ENCODE data around the gene TSPAN18.

DNA sequence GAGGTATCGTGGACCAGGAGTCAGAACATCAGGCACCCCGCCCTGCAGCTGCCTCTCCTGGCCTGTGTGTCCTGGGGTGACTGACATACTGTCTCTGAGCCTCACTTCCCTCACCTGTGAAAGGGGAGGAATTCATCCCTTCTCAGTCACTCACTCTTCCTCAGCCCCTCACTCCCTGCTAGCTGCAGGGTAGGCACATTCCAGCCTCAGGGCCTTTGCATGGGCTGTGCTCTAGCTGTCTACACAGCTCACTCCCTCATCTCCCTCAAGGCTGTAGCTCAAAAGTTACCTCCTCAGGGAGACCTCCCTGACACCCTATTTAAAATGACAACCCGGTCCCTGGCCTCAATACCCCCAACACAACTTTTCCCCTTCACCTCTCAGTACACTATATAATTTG lies 221.4 kb downstream of the TSPAN18 start:
- TF ChIP-seq, protein P1, sequence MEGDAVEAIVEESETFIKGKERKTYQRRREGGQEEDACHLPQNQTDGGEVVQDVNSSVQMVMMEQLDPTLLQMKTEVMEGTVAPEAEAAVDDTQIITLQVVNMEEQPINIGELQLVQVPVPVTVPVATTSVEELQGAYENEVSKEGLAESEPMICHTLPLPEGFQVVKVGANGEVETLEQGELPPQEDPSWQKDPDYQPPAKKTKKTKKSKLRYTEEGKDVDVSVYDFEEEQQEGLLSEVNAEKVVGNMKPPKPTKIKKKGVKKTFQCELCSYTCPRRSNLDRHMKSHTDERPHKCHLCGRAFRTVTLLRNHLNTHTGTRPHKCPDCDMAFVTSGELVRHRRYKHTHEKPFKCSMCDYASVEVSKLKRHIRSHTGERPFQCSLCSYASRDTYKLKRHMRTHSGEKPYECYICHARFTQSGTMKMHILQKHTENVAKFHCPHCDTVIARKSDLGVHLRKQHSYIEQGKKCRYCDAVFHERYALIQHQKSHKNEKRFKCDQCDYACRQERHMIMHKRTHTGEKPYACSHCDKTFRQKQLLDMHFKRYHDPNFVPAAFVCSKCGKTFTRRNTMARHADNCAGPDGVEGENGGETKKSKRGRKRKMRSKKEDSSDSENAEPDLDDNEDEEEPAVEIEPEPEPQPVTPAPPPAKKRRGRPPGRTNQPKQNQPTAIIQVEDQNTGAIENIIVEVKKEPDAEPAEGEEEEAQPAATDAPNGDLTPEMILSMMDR (conservative IDR thresholded peaks at IDR 0.05; ENCODE audit: low read depth in 2 of 2): no peak
- TF ChIP-seq POLR2AphosphoS5 (IDR thresholded peaks at IDR 0.05; ENCODE audit: low read depth): no peak
- no peak for TF ChIP-seq EZH2 (IDR thresholded peaks at IDR 0.05; ENCODE audit: low read depth, unreplicated experiment)
- TF ChIP-seq, protein P2, sequence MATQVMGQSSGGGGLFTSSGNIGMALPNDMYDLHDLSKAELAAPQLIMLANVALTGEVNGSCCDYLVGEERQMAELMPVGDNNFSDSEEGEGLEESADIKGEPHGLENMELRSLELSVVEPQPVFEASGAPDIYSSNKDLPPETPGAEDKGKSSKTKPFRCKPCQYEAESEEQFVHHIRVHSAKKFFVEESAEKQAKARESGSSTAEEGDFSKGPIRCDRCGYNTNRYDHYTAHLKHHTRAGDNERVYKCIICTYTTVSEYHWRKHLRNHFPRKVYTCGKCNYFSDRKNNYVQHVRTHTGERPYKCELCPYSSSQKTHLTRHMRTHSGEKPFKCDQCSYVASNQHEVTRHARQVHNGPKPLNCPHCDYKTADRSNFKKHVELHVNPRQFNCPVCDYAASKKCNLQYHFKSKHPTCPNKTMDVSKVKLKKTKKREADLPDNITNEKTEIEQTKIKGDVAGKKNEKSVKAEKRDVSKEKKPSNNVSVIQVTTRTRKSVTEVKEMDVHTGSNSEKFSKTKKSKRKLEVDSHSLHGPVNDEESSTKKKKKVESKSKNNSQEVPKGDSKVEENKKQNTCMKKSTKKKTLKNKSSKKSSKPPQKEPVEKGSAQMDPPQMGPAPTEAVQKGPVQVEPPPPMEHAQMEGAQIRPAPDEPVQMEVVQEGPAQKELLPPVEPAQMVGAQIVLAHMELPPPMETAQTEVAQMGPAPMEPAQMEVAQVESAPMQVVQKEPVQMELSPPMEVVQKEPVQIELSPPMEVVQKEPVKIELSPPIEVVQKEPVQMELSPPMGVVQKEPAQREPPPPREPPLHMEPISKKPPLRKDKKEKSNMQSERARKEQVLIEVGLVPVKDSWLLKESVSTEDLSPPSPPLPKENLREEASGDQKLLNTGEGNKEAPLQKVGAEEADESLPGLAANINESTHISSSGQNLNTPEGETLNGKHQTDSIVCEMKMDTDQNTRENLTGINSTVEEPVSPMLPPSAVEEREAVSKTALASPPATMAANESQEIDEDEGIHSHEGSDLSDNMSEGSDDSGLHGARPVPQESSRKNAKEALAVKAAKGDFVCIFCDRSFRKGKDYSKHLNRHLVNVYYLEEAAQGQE (IDR thresholded peaks at IDR 0.05; ENCODE audit: unreplicated experiment): no peak
- no peak for TF ChIP-seq EZH2phosphoT487 (IDR thresholded peaks at IDR 0.05; ENCODE audit: unreplicated experiment)
- no peak for TF ChIP-seq JUNB (IDR thresholded peaks at IDR 0.05; ENCODE audit: unreplicated experiment)
- no peak for TF ChIP-seq CREB1 (CRISPR knock-in tag; IDR thresholded peaks at IDR 0.05; ENCODE audit: low read depth)
- TF ChIP-seq ZNF331 (CRISPR knock-in tag; IDR thresholded peaks at IDR 0.05; ENCODE audit: low read depth): no peak
- TF ChIP-seq NANOG (IDR thresholded peaks at IDR 0.05; ENCODE audit: borderline replicate concordance): no peak

Data from GM23338 (cell line).